Neural cell (in vitro differentiated cells): ENCODE results near the gene ATP1B2.

Experiments used
- CTCF ChIP-seq: fragments of 450-650 bp; IDR thresholded peaks from 2 replicates; pipeline ENCODE4 v1.5.1; 2014; ENCODE audit warnings: antibody characterized with exemption, mild to moderate bottlenecking, moderate library complexity; ENCODE audit not compliant: poor library complexity, severe bottlenecking
- EZH2 ChIP-seq: fragments of 200-600, 300-800 bp; shearing (Covaris generic), sonication (generic); IDR thresholded peaks from 2 replicates; pipeline ENCODE4 v1.6.1; 2014; ENCODE audit warnings: antibody characterized with exemption, low read length, borderline replicate concordance, mild to moderate bottlenecking; ENCODE audit not compliant: insufficient read depth, poor library complexity, severe bottlenecking
- POLR2AphosphoS5 ChIP-seq: IDR thresholded peaks from 2 replicates; pipeline ENCODE4 v1.6.1; 2012
- RAD21 ChIP-seq: fragments of 450-650 bp; conservative IDR thresholded peaks from 2 replicates; pipeline ENCODE4 v1.6.1; 2014; ENCODE audit warnings: antibody characterized with exemption, mild to moderate bottlenecking, moderate library complexity

DNA sequence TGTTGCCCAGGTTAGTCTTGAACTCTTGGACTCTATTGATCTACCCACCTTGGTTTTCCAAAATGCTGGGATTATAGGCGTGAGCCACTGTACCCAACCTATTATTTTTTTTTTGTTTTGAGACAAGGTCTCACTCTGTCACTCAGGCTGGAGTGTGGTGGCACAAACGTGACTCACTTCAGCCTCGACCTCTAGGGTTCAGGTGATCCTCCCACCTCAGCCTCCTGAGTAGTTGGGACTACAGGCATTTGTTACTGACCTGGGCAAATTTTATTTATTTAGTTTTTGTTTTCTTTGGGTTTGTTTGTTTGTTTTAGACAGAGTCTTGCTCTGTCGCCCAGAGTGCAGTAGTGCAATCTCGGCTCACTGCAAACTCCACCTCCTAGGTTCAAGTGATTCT lies 27.1 kb upstream of the ATP1B2 start:
- TF ChIP-seq CTCF: no peak
- no peak for TF ChIP-seq RAD21
- no peak for TF ChIP-seq EZH2
- TF ChIP-seq POLR2AphosphoS5: no peak
